OCI-LY1 (cell line): Measurements from ENCODE around the gene SMIM33.
"Not testable (repeated sequence)": the region's sequence is repeated elsewhere in the genome, so short reads cannot be mapped to it uniquely, and the experiment has no call there.

ENCODE experiments used
- H2AFZ ChIP-seq: fragments of 200-600 bp; sonication (generic), shearing (Covaris generic); 2 replicates; pipeline ENCODE4 v1.6.0; 2014; ENCODE audit warnings: antibody characterized with exemption, mild to moderate bottlenecking, low read length
- H3F3A ChIP-seq: fragments of 200-600 bp; sonication (generic), shearing (Covaris generic); 2 replicates; pipeline ENCODE4 v1.6.0; 2014; ENCODE audit warnings: mild to moderate bottlenecking, antibody characterized with exemption, low read length, moderate library complexity; ENCODE audit not compliant: insufficient read depth
- H3K27ac ChIP-seq: fragments of 200-600 bp; sonication (generic); 2 replicates; pipeline ENCODE4 v1.5.1; 2014; ENCODE audit warnings: low read length, mixed run types, mild to moderate bottlenecking, low read depth; ENCODE audit not compliant: poor library complexity, severe bottlenecking
- H3K27me3 ChIP-seq: fragments of 200-600 bp; sonication (generic); 2 replicates; pipeline ENCODE4 v1.6.0; 2014; ENCODE audit warnings: antibody characterized with exemption, mild to moderate bottlenecking, low read length, moderate library complexity; ENCODE audit not compliant: insufficient read depth
- H3K36me3 ChIP-seq: fragments of 200-600 bp; sonication (generic); 2 replicates; pipeline ENCODE4 v1.6.1; 2014; ENCODE audit warnings: mild to moderate bottlenecking, antibody characterized with exemption, low read length, moderate library complexity, mixed read lengths; ENCODE audit not compliant: insufficient read depth
- H3K4me1 ChIP-seq: fragments of 200-600 bp; sonication (generic); 2 replicates; pipeline ENCODE4 v1.5.1; 2014; ENCODE audit warnings: mild to moderate bottlenecking, low read length, moderate library complexity; ENCODE audit not compliant: insufficient read depth, severe bottlenecking
- H3K4me2 ChIP-seq: fragments of 200-600 bp; sonication (generic), shearing (Covaris generic); 2 replicates; pipeline ENCODE4 v1.6.1; 2014; ENCODE audit warnings: low read length
- H3K4me3 ChIP-seq: fragments of 200-600 bp; sonication (generic); 2 replicates; pipeline ENCODE4 v1.5.1; 2014; ENCODE audit warnings: low read length, low read depth, mild to moderate bottlenecking, mixed read lengths; ENCODE audit not compliant: poor library complexity, severe bottlenecking
- H3K79me2 ChIP-seq: fragments of 200-600 bp; shearing (Covaris generic); 2 replicates; pipeline ENCODE4 v1.6.1; 2016; ENCODE audit warnings: mixed run types, low read length, mixed read lengths; ENCODE audit not compliant: insufficient read depth
- H3K9ac ChIP-seq: fragments of 200-600 bp; sonication (generic), shearing (Covaris generic); 2 replicates; pipeline ENCODE4 v1.6.1; 2014; ENCODE audit warnings: mild to moderate bottlenecking, low read length, mixed read lengths
- H3K9me2 ChIP-seq: fragments of 200-600 bp; sonication (generic), shearing (Covaris generic); 2 replicates; pipeline ENCODE4 v1.6.1; 2014; ENCODE audit warnings: low read depth, mild to moderate bottlenecking, low read length, mixed read lengths
- H3K9me3 ChIP-seq: fragments of 200-600 bp; shearing (Covaris generic); 2 replicates; pipeline ENCODE4 v1.6.1; 2014; ENCODE audit warnings: low read length, mixed read lengths
- H4K20me1 ChIP-seq: fragments of 200-600 bp; sonication (generic), shearing (Covaris generic); 2 replicates; pipeline ENCODE4 v1.6.0; 2016; ENCODE audit warnings: mild to moderate bottlenecking, low read length; ENCODE audit not compliant: insufficient read depth
- EZH2 ChIP-seq: fragments of 200-600 bp; sonication (generic), shearing (Covaris generic); IDR thresholded peaks from 2 replicates; pipeline ENCODE4 v1.8.0; 2017; ENCODE audit warnings: borderline replicate concordance, mixed run types, mild to moderate bottlenecking, antibody characterized with exemption, low read length, moderate library complexity, mixed read lengths
- TF ChIP-seq, protein P1 (sequence below): fragments of 200-600 bp; sonication (generic), shearing (Covaris generic); IDR thresholded peaks from 2 replicates; pipeline ENCODE4 v1.5.1; 2017; ENCODE audit warnings: mild to moderate bottlenecking, antibody characterized with exemption, low read length, moderate library complexity, mixed read lengths

SMIM33 gene

DNA sequence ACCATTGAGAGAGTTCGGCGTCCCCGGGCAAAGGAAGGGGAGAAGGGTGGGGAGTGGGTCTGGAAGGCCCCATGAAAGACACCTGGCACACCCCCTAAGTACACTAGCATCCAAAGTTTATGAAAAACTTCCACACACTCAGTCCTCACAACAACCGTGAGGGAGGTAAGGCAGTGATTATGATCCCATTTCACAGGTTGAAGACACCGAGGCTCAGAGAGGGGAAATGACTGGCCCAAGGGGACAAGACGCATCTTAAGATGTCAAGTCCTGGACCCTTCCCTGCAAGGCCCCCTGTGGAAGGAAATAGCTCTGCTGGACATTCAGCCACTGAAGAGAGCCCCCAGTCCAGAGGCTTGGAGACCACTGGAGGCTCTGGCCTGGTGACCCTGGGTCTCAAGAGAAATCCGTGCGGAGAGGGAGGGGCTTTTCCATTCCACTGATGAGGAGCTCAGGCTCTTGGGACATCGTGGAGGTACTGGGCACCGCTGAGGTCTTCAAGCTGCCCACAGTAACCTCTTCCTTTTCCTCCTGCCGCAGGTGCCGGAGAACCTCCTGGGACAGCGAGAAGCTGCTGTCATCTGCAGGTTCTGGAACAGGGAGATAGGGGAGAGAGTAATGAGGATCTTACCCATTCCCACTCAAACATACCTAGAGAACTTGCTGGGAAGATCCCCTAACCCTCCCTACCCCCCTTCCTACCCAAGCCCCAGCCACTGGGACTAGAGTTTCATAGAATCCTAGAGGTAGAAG is 5.2 kb downstream of the SMIM33 start:
- no peaks in the 10 kb centered on the region for H4K20me1 ChIP-seq
- TF ChIP-seq, protein P1, sequence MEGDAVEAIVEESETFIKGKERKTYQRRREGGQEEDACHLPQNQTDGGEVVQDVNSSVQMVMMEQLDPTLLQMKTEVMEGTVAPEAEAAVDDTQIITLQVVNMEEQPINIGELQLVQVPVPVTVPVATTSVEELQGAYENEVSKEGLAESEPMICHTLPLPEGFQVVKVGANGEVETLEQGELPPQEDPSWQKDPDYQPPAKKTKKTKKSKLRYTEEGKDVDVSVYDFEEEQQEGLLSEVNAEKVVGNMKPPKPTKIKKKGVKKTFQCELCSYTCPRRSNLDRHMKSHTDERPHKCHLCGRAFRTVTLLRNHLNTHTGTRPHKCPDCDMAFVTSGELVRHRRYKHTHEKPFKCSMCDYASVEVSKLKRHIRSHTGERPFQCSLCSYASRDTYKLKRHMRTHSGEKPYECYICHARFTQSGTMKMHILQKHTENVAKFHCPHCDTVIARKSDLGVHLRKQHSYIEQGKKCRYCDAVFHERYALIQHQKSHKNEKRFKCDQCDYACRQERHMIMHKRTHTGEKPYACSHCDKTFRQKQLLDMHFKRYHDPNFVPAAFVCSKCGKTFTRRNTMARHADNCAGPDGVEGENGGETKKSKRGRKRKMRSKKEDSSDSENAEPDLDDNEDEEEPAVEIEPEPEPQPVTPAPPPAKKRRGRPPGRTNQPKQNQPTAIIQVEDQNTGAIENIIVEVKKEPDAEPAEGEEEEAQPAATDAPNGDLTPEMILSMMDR, result no peak
- H3K9me2 ChIP-seq, result no peaks in the 10 kb centered on the region
- no peaks in the 10 kb centered on the region for H3K79me2 ChIP-seq
- no peaks in the 10 kb centered on the region for H3K9me3 ChIP-seq
- no peaks in the 10 kb centered on the region for H3K4me1 ChIP-seq
- no peak overlapping the region for H3K4me3 ChIP-seq
- H3K36me3 ChIP-seq, result no peaks in the 10 kb centered on the region
- no peaks in the 10 kb centered on the region for H3F3A ChIP-seq
- no peak overlapping the region for H3K27ac ChIP-seq
- H3K4me2 ChIP-seq, result no peak overlapping the region
- peaks cover 23% of the 10 kb centered on the region for H3K27me3 ChIP-seq
- no peak overlapping the region for H3K9ac ChIP-seq
- H2AFZ ChIP-seq, result no peak overlapping the region

- H3K27me3 ChIP-seq, H3K4me2 ChIP-seq, H3K4me3 ChIP-seq, H3K27ac ChIP-seq, H3F3A ChIP-seq, H3K9ac ChIP-seq, H2AFZ ChIP-seq, H3K79me2 ChIP-seq, H3K4me1 ChIP-seq, H4K20me1 ChIP-seq, H3K36me3 ChIP-seq, H3K9me3 ChIP-seq, H3K9me2 ChIP-seq: not testable (repeated sequence)
Measured at GRCh38 chr5:139478657-139479423, 8.0 kb downstream of the SMIM33 start.

GRCh38 chr5:139479729-139480128 is 8.9 kb downstream of the SMIM33 start:
- H3K4me2 ChIP-seq, H3F3A ChIP-seq, H3K9me3 ChIP-seq, H3K79me2 ChIP-seq, H3K9ac ChIP-seq, H3K27ac ChIP-seq, H3K9me2 ChIP-seq, H3K4me3 ChIP-seq, H2AFZ ChIP-seq, H3K36me3 ChIP-seq, H3K27me3 ChIP-seq, H3K4me1 ChIP-seq, H4K20me1 ChIP-seq: not testable (repeated sequence)

- no peak overlapping the region for H3K4me2 ChIP-seq
- H3F3A ChIP-seq, result no peaks in the 10 kb centered on the region
- H4K20me1 ChIP-seq, result no peaks in the 10 kb centered on the region
- no peaks in the 10 kb centered on the region for H3K36me3 ChIP-seq
- TF ChIP-seq, protein P1, result no peak
- no peak for TF ChIP-seq EZH2
- H3K9ac ChIP-seq, result no peak overlapping the region
- no peaks in the 10 kb centered on the region for H3K9me3 ChIP-seq
- H3K4me1 ChIP-seq, result no peaks in the 10 kb centered on the region
- H3K27me3 ChIP-seq, result peaks cover 3% of the 10 kb centered on the region; the same call in 1 of the 2 replicates
- no peaks in the 10 kb centered on the region for H3K79me2 ChIP-seq
- H2AFZ ChIP-seq, result no peak overlapping the region
- H3K4me3 ChIP-seq, result no peak overlapping the region
- H3K9me2 ChIP-seq, result no peaks in the 10 kb centered on the region
- no peak overlapping the region for H3K27ac ChIP-seq
Measured at GRCh38 chr5:139481122-139481533, 10.3 kb downstream of the SMIM33 start.
